Activated CD8-positive, alpha-beta T cell treated with anti-CD3 and anti-CD28 coated beads for 36 hours (primary cell): Measurements from ENCODE around the gene MRPS27. TPM values are rescaled to one million over a fixed set of nuclear protein-coding genes. Genes with fewer than 3 reads are reported as not detected.
"Not testable (repeated sequence)": the region's sequence is repeated elsewhere in the genome, so short reads cannot be mapped to it uniquely, and the experiment has no call there.

Experiments used
- ATAC-seq: fragments of 200-7000 bp; cut with Tn5 transposase; one replicate; pipeline ENCODE4 v1.10.0; 2021; ENCODE audit warnings: mild to moderate bottlenecking, moderate library complexity
- CTCF ChIA-PET: fragments of 350-600 bp; sonication (Branson Sonifier 250); formaldehyde crosslinking; loops from one replicate; lab custom pipeline; 2021; ENCODE audit warnings: antibody characterized with exemption; lab: Charles Lee
- POLR2A ChIA-PET: fragments of 350-600 bp; sonication (Branson Sonifier 250); formaldehyde crosslinking; loops from one replicate; lab custom pipeline; 2021; ENCODE audit warnings: antibody characterized with exemption; lab: Charles Lee
- DNase-seq: peaks from one replicate; pipeline ENCODE4 v3.0.0-alpha.2; 2020
- H3K27ac Mint-ChIP-seq: one replicate; pipeline ENCODE4 v1.8.0; 2021; ENCODE audit warnings: mild to moderate bottlenecking, mixed read lengths
- H3K27me3 Mint-ChIP-seq: one replicate; pipeline ENCODE4 v1.8.0; 2021; ENCODE audit warnings: mixed read lengths
- H3K36me3 Mint-ChIP-seq: one replicate; pipeline ENCODE4 v1.8.0; 2021; ENCODE audit warnings: low read depth, mixed read lengths
- H3K4me1 Mint-ChIP-seq: one replicate; pipeline ENCODE4 v1.8.0; 2021; ENCODE audit warnings: low read depth, mixed read lengths
- H3K4me3 Mint-ChIP-seq: one replicate; pipeline ENCODE4 v1.8.0; 2021; ENCODE audit warnings: mild to moderate bottlenecking, moderate library complexity, mixed read lengths
- H3K9me3 Mint-ChIP-seq: one replicate; pipeline ENCODE4 v1.8.0; 2021; ENCODE audit warnings: mixed read lengths
- intact Hi-C: fragments of 100-400 bp; cut with micrococcal nuclease; formaldehyde crosslinking; loops from one replicate; pipeline ENCODE4 v1.10.0; 2022
- total RNA-seq, 2 experiments: library from RNA; stranded (reverse); gene quantifications; one replicate each; pipeline ENCODE4 v1.2.3, GENCODE V29; 2021
- TF ChIP-seq, protein P1 (sequence below): fragments of 200-600 bp; IDR thresholded peaks from one replicate; pipeline ENCODE4 v1.8.0; 2022; ENCODE audit warnings: antibody characterized with exemption, mild to moderate bottlenecking

MRPS27 gene
- total RNA-seq, 2 experiments from 2014 or later: 91.5 to 99.1 TPM

DNA sequence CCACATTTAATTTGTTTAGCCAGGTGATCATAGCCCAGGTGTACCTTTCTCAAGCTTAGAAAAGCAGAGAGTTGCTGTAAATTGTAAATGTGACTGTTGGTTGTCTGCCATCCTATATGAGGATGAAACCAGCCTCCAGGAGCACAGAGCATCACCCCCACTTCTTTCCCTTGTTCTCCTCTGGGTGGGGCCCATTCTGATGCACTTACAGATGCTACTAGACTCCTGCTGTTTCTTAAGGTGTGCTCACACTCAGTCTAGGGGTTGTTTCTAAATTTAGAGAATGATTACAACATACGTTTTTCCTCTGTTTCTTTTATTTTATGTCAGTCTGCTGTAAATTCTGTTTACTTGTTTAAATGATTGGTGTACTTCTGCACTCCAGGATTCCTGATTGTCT is 10.7 kb upstream of the MRPS27 start:
- ATAC-seq: no peak
- H3K4me3 Mint-ChIP-seq: no peak overlapping the region
- no peak overlapping the region for H3K27ac Mint-ChIP-seq
- H3K4me1 Mint-ChIP-seq: no peaks in the 10 kb centered on the region
- TF ChIP-seq, protein P1, sequence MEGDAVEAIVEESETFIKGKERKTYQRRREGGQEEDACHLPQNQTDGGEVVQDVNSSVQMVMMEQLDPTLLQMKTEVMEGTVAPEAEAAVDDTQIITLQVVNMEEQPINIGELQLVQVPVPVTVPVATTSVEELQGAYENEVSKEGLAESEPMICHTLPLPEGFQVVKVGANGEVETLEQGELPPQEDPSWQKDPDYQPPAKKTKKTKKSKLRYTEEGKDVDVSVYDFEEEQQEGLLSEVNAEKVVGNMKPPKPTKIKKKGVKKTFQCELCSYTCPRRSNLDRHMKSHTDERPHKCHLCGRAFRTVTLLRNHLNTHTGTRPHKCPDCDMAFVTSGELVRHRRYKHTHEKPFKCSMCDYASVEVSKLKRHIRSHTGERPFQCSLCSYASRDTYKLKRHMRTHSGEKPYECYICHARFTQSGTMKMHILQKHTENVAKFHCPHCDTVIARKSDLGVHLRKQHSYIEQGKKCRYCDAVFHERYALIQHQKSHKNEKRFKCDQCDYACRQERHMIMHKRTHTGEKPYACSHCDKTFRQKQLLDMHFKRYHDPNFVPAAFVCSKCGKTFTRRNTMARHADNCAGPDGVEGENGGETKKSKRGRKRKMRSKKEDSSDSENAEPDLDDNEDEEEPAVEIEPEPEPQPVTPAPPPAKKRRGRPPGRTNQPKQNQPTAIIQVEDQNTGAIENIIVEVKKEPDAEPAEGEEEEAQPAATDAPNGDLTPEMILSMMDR: no peak
- ChIA-PET POLR2A (no interaction called here), CTCF (no interaction called here)
- no peaks in the 10 kb centered on the region for H3K9me3 Mint-ChIP-seq
- peaks cover 51% of the 10 kb centered on the region for H3K36me3 Mint-ChIP-seq
- DNase-seq: no peak
- H3K27me3 Mint-ChIP-seq: no peaks in the 10 kb centered on the region
- intact Hi-C loops: no loop called here

DNA sequence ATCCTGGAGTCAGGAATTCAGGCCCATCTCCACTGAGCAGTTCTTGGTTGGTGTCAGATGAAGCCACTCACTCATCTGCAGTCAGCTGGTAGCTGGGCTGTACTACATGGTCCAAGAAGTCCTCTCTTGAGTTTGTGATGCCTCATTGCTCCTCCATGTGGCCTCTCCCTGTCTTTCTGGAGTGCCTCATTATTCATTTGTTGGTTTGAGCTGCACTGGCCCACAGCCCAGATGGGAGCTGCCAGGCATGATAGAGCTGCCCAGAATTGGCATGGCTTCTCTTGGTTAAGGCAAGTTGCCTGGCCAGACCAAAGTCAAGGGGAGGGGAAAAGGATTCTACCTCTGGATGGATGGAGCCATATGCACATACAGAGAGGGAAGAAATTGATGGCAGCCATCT is 8.1 kb upstream of the MRPS27 start:
- no peaks in the 10 kb centered on the region for H3K27me3 Mint-ChIP-seq
- POLR2A ChIA-PET: no interaction called here
- H3K27ac Mint-ChIP-seq: no peak overlapping the region
- H3K9me3 Mint-ChIP-seq: no peaks in the 10 kb centered on the region
- CTCF ChIA-PET: no interaction called here
- no peak for ATAC-seq
- peaks cover 10% of the 10 kb centered on the region for H3K4me1 Mint-ChIP-seq
- no peak overlapping the region for H3K4me3 Mint-ChIP-seq
- peaks cover 61% of the 10 kb centered on the region for H3K36me3 Mint-ChIP-seq
- TF ChIP-seq, protein P1: no peak
- no peak for DNase-seq
- intact Hi-C loops: no loop called here

DNA sequence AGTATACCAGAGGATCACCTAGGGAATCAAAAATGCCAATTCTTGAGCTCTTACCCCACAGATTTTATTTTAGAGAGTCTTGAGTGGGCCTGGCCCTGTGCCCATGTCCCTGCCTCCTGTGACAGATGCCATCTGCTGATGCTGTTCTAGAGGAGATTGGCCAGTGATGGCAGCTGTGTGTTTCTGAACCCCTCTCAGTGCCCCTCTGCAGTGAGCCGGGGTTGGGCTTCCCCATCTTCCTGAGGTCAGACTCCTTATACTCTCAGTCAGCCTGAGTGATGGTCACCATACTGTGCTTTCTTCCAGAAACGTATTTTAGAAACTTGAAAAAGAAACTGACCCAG is 6.2 kb upstream of the MRPS27 start:
- Mint-ChIP-seq H3K4me3 (no peak overlapping the region), H3K36me3 (peaks cover 52% of the 10 kb centered on the region), H3K9me3 (no peaks in the 10 kb centered on the region), H3K27me3 (no peaks in the 10 kb centered on the region), H3K27ac (no peak overlapping the region), H3K4me1 (peaks cover 18% of the 10 kb centered on the region)
- POLR2A ChIA-PET: no interaction called here
- CTCF ChIA-PET: no interaction called here
- intact Hi-C loops: no loop called here
- ATAC-seq (no peak), DNase-seq (no peak)
- TF ChIP-seq, protein P1: no peak

DNA sequence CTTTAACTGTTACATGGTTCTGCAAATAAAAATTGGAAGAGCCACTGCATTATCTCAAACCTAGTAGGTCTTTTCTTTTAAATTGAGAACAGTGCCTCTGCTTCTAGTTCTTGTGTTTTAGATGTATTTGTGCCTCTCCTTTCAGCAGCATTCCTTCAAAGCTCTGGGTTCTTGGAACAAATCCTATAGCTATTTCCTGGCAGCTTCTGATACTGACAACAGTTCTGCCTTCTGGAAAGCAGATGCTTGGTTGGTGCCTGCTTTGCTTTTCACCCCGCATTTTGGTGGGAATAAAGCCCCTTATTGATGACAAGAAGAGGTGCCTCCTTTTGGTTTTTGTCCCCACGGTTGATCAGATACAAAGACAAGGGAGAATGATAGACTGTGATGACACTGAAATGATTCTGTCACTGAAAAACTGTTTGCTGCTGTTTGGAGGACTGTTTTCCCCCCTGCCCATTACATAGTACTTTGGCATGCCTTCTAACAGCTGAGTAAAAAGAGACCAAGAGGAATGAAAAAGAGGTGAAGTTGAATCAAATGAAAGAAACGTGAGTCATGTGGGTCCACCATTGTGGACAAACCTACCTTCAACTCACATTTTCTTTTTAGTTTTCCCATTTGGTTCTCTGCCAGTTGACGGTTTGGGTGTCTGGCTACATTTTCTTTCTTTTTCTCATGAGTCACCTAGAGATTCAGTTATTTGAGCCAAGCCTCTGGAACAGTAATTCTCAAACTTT is 5.7 kb upstream of the MRPS27 start:
- Mint-ChIP-seq H3K27ac (no peak overlapping the region), H3K27me3 (no peaks in the 10 kb centered on the region), H3K4me1 (peaks cover 21% of the 10 kb centered on the region), H3K9me3 (no peaks in the 10 kb centered on the region), H3K4me3 (no peak overlapping the region), H3K36me3 (peaks cover 47% of the 10 kb centered on the region)
- POLR2A ChIA-PET: no interaction called here
- DNase-seq (no peak), ATAC-seq (no peak)
- TF ChIP-seq, protein P1: no peak
- intact Hi-C loops: no loop called here
- CTCF ChIA-PET: no interaction called here

DNA sequence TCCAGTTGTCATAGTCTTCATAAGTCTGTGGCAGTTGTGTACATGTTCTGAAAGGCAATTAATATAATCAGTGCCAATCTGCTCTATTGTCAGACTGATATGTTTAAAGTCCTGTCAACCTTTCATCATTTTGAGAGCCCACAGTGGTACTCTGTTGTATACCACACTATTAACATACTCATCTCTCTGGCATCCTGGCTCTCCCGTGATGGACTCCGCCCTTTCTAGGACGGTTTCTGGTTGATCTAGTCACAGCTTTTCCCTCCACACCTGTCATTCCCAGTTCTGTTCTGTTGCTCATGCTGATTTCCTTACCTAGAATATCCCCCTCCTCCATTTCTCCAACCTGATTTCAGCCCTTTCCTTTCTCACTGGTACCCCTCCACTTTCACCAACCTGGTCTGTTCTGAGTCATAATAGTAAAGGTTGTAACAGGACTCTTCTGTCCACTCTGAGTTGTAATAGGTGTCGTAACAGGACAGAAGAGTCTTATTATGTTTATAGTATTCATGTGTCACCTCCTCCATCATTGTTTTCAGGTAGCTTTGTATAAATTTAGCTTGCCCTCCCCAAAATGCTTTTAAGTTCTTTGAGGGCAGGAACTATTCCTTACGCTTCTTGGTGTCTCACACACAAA is 4.3 kb upstream of the MRPS27 start:
- Mint-ChIP-seq H3K27me3 (no peaks in the 10 kb centered on the region), H3K9me3 (no peaks in the 10 kb centered on the region), H3K27ac (no peak overlapping the region), H3K36me3 (peaks cover 41% of the 10 kb centered on the region), H3K4me1 (peaks cover 24% of the 10 kb centered on the region), H3K4me3 (no peak overlapping the region)
- ChIA-PET POLR2A (no interaction called here), CTCF (no interaction called here)
- intact Hi-C loops: no loop called here
- ATAC-seq (no peak), DNase-seq (no peak)
- TF ChIP-seq, protein P1: no peak

DNA sequence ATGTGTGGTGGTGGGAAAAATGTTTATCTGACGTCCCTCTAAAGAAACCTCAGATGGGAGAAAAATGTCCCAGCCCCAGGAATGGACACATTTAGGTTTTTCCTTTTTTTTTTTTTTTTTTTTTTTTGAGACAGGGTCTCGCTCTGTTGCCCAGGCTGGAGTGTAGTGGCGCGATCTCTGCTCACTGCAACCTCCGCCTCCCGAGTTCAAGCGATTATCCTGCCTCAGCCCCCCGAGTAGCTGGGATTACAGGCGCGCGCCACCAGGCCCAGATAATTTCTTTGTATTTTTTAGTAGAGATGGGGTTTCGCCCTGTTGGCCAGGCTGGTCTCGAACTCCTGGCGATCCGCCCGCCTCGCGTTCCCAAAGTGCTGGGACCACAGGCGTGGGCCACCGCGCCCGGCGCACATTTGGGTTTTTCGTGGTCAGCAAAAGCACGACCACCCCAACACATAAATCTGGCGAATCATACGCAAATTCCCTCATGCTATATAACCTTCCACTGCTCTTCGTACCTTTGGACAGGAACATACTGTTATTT is 535 bp downstream of the MRPS27 start:
- H3K27me3 Mint-ChIP-seq, intact Hi-C loops, ATAC-seq, H3K9me3 Mint-ChIP-seq: not testable (repeated sequence)
- Mint-ChIP-seq H3K4me1 (peaks cover 53% of the 10 kb centered on the region), H3K4me3 (peak overlapping the region; percentile 91), H3K36me3 (peaks cover 40% of the 10 kb centered on the region), H3K27ac (peak overlapping the region; percentile 90)
- POLR2A ChIA-PET: interaction anchor here (0.6 to 5.0 kb wide), 7 partner anchors 10 to 637 kb away, joined by 3 to 68 read pairs (median 3); partner anchors contain the start of gene FCHO2
- CTCF ChIA-PET: interaction anchor here (0.8 to 6.4 kb wide), 4 partner anchors 11 to 498 kb away, joined by 3 to 48 read pairs (median 4); no protein-coding TSS in a partner anchor
- peak; percentile 36 for DNase-seq
